Stimulated activated CD4-positive, alpha-beta T cell treated with anti-CD3 and anti-CD28 coated beads, TNF-alpha, amount 100 ng/mL, for 24 hours (primary cell): Measurements from ENCODE around the gene NET1.
"Not testable (repeated sequence)": the region's sequence is repeated elsewhere in the genome, so short reads cannot be mapped to it uniquely, and the experiment has no call there.

Experiments
- DNase-seq, 3 experiments: peaks; one replicate each; pipeline ENCODE4 v3.0.0-alpha.2; 2020; ENCODE audit warnings: low read depth in 3 of 3

Gene NET1

DNA sequence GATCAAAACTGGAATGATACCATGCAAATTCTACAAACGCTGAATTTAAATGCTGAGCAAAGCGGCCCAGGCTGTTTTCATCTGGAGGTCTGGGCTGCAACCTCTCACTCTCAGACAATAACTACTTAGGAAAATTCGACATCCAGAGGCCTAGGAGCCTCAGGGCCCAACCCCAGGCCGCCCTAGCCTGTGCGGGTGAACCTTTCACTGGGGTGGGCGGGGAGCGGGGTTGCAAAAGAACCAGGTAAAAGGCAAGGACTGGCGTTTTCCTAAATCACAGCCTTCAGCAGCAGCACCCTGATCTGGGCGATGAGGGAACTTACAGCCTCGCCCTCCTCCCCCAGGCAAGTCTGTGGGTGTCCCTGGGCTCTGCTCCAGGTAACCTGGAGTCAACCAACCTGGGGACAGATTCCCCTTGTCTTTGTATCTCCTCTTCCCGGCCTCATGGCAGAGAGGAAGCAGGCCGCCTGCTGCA lies 53.7 kb downstream of the NET1 start:
- no peak for DNase-seq

DNA sequence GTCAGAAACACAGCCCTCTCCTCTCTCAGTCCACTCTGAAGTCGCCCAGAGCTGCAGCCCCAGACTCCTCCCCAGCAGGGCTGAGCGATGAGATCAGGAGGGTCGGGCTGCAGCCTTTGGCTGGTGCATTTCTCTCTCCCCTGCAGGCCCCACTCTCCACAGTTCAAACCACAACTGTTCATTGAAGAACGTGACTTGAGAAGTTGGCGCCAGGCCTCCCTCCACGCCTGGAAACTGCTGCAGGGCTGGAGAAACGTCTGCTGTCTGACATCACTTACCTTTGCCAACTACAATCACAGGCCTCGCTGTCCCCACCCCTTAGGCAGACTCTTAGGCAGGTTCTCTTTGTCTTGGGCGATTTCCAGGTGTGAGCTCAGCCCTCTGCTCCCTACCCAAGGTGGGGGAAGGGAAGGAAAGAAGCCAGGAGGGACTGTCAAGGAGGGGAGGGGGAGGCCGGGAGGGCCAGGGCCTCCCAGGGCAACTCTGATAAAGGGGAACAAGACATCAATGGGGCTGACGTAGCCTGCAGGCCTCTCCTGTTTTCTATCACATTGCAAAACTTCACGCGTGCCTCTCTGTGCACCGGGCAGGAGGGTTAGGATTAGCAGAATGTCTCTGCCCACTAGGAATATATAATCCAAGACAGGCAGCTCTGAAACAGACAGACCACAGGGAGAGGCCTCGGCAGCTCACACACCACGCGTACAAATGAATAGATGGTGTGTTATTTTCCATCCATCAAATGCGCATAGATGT lies 54.3 kb downstream of the NET1 start:
- DNase-seq, result no peak

DNA sequence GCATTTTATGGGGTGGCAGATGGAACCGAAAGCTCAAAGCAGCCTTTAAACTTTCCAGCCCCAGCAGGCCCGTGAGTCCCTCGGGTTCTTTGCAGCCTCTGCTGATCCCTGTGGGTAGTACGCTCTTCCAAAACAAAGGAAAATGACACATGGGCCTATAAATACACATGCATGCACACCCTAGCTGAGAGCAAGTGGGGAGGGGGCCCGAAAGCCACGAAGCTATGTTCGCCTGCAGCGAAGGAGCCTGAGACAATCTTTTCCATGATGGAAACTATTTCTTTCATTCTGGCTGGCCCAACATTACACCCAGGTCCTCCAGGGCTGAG lies 54.8 kb downstream of the NET1 start:
- no peak for DNase-seq

DNA sequence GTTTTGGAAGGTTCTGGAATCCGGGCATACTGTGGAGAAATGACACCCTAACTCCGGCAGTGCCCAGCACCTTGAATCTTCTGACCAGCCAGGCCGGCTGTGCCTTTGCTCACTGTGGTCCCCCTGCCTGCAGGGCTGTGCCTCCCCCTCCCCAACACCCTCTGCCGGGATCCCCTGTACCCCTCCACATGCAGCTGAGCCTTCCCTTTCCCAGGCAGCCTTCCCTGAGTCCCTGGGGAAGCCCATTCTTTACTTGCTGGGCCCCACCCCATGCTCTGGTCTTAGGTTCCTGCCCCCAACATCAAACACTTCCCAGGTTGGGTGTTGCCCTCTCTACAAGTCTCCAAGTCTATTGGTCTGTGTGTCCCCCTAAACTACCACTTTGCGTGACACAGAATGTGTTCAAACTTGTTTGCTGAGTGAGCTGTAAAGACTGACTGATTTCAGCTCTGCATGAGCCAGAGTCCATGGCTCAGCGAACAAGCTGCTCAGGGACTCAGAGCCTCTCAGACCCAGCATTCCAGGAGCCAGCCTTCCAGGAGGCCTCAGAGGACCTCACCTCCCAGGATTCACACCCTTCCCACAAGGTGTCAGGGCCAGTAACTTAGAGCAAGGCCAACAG lies 55.4 kb downstream of the NET1 start:
- no peak for DNase-seq

DNA sequence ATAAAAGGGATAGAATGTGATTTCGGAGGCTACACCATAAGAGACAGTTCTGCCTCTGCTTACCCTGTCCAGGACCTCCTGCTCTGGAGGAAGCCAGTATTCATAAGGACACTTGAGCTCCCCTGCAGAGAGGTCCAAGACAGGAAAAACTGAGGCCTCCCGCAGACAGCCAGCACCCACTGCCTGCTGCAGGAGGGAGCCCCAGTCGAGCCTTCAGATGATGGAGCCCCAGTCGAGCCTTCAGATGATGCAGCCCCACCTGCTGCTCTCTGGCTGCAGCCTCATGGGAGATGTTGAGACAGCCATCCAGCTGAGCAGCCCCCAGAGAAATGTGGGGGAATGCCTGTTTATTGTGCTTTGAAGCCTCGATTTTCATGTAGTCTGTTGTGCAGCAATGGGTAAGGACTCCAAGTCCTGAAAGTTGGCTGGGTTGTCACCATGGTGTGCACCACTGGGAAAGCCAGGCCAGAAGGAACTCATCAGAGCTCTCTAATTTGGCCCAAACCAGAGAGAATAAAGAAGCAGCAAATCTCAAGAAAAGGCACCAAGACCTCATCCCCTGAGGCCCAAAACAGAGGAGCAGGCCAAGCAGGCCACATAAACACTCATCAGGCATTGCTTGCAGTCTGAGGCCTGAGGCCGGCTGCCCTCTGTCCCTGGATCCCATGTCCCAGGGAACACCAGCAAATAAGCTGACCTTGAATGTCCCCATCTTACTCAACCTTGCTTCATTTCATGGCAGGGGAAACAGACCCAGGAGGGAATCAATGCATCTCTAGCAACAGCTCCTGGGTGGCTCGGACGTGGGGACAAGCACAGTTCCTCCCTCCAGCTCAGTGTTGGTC lies 56.1 kb downstream of the NET1 start:
- no peak for DNase-seq

DNA sequence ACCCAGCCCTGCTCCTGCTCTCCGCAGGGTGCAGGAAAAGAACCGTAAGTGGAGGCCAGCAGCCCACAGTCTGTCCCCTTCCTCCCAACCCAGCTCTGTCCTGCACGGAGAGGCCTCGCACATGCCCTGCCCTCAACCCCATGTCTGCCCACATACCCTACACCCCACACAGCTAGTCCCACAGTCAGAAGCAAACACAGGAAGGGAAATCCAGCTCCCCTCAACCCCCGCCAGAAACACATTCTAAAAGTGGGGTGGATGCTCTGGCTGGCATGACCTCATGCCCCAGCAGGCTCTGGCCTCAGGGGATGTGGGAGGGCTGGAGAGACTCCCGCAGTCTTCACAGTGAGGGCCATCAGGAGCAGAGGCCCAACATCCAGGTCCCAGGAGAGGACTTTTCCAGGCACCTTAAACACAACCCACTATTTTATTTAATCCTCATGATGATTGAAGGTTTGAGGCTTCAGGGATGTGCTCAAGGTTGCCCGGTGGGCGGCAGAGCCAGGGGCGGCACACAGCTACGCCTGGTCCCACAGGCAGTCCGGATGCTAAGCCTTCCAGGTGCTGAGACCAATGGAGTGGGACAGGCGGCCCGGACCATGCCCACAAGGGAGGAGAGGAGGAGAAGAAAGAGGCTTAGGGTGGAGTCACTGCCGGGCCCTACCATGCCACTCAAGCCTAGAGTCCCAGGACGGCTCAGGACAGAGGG lies 57.1 kb downstream of the NET1 start:
- DNase-seq, result no peak

DNA sequence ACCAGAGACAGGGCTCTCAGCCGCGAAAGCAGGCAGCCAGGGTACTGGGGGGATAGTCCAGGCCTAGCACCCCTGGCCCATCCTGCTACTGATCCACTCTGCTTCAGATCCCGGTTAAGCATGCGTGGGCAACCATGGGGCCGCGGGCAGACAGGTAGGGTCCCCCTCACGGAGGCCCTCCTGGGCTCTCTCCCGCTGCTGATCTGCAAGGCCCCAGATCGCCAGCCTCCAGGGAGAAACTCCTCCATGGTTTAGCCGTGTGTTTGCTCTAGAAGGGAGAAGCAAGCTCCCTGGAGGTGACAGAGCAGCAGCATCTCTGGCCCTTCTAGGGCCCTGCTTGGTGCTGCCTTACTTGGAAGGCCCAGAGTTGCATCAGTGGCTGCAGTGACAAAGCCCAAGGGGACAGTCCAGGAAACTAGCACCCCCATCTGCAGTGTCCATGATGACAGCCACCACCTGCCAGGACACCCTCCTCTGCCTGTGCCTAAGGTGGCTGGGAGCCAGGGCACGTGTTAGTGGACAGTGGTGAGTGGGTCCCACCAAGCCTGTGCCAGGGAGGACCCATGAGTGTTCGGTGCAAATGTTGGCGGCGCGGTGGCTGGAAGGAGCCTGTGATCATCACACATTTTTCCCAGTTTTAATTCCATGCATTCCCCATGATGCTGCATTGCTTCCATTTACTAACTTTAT lies 57.9 kb downstream of the NET1 start:
- DNase-seq, result no peak

DNA sequence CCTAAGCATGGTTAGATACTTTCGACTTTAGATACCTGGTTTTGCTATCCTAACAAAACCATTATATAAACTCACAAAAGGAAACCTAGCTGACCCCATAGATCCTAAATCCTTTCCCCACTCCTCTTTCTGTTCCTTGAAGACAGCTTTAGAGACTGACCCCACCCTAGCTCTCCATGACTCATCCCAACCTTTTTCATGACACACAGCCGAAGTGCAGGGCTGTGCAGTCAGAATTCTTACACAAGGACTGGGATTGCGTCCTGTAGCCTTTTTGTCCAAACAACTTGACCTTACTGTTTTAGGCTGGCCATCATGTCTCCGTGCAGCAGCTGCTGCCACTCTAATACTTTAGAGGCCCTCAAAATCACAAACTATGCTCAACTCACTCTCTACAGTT lies 62.3 kb downstream of the NET1 start:
- DNase-seq, result not testable (repeated sequence)

DNA sequence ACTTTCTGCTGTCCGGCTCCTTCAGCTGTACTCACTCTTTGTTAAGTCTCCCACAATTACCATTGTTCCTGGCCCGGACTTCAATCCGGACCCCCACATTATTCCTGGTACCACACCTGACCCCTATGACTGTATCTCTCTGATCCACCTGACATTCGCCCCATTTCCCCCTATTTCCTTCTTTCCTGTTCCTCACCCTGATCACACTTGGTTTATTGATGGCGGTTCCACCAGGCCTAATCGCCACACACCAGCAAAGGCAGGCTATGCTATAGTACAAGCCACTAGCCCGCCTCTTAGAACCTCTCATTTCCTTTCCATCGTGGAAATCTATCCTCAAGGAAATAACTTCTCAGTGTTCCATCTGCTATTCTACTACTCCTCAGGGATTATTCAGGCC lies 62.7 kb downstream of the NET1 start:
- DNase-seq, result not testable (repeated sequence)

DNA sequence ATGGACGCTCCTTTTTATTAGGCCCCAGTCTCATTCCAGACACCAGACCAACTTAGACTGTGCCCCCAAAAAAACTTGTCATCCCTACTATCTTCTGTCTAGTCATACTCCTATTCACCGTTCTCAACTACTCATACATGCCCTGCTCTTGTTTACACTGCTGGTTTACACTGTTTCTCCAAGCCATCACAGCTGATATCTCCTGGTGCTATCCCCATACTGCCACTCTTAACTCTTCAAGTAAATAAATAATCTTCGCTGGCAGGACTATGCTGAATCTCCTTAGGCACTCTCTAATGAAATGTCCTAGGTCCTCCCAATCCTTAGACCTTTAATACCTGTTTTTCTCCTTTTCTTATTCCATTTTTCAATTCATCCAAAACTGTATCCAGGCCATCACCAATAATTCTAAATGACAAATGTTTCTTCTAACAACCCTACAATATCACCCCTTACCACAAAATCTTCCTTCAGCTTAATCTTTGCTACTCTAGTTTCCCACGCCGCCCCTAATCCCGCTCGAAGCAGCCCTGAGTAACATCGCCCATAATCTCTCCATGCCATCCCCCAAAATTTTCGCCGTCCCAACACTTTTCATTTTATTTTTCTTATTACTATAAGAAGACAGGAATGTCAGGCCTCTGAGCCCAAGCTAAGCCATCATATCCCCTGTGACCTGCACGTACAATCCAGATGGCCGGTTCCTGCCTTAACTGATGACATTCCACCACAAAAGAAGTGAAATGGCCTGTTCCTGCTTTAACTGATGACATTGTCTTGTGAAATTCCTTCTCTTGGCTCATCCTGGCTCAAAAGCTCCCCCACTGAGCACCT lies 63.8 kb downstream of the NET1 start:
- not testable (repeated sequence) for DNase-seq

DNA sequence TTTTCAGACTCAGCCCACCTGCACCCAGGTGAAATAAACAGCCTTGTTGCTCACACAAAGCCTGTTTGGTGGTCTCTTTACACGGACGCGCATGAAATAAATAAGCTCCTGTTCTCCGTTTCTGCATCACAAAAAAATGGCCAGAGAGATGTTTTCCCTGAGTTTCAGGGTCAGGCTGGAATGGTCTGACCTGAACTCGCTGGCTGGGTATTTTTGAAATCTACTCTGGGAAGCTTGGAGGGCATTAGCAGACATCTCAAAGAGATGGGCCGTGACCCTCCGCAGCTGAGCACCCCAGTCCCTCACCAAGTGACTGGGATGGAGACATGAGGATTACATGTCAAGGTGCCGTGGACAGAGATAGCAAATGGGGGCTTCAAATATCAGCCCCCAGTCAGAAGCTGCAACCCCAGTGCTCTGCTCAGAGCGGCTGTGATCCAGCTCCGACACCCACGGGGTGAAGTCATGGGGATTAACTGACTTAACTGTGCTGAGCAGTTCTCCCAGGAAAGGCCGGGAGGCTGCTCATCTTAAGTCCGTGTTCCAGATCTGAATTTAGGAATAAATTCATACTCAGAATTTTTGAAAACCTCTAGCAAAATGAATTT lies 64.7 kb downstream of the NET1 start:
- no peak for DNase-seq

DNA sequence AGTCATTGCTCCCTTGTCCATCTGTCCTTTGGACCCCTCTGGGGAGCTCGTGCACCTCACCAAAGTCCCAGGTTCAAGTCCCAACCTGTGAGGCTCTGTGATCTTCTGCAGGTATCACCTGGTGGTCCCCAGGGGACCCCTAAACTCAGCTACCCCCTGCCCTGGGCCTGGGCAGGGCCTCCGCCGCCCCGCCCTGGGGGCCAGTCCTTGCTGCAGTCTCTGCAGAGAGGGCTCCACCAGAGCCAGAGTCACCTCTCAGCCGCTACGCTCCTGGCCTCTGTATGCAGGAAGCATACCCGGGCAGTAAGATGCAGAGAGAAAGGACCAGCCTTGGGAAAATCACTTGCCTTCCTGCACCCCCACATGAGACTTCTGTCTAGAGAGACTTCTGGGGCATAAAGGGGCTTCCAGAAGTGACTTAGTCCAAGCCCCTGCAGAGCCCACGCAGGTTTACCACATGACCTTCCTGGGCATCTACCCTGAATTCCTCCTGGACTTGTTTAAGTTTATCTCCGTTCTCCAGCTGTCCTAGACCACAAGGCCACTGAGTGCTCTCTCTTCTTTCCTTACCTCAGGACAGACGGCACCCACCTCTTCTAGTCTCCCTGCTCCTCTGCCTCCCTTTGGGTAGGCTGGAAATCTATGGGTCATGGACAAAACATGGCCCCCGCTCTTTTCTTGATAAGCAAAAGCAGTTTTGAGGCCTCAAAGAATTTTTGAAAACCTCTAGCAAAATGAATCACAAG lies 65.8 kb downstream of the NET1 start:
- DNase-seq, result no peak

DNA sequence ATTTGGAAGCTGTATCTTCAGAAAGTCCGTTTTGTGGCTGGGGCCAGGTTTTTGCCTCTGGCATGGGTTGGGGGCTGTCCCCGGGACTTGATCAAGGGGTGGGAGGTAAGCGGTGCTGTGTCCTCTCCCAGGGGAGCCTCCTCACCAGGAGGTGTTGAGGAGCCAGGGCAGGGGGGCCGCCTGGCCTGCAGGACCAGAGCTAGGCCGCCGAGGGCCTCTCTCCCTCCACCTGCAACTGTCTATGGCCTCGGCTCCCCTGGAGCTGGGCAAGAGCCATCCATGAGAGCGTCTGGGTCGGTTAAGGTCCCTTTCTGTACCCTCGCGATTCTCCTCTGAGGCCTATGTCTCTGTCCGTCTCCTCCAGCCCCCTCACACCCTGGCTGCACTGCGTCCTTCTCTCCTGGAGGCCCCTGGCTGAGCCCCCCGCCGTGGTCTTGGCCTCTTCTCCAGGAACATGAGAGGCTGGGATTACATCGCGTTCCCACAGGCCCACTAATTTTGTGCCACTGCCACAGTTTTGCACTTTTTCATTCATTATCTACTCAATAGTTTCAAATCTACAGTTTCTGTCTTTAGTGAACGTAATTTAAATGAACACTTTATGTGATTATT lies 66.4 kb downstream of the NET1 start:
- DNase-seq, result no peak

DNA sequence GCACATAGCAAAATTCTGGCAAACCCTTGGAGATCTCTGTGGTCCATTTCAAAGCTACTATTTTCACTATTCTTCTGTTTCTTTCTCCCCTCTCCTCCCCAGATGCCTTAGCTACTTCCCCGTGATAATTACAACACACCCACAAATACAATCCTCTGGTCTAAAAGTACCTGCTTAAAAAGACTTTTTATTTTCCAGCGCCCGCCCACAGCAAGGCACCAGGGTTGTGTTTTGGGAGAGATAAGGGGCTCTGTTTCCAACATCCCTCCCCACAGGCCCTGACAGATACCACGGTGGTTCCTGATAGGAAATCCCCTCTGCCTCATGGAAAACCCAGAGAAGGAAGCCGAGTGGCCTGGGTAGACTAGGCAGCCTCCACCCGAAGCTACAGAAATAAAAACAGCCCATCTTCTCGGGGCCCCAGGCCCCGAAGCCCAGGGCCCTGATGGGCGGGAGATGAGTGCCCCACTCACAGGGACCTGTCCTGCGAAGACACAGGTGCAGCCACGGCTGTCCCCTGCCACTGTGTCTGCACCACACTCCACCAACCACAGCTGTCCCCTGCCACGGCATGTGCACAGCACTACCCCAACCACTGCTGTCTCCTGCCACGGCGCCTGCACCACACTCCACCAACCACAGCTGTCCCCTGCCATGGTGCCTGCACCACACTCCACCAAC lies 67.3 kb downstream of the NET1 start:
- DNase-seq, result no peak

DNA sequence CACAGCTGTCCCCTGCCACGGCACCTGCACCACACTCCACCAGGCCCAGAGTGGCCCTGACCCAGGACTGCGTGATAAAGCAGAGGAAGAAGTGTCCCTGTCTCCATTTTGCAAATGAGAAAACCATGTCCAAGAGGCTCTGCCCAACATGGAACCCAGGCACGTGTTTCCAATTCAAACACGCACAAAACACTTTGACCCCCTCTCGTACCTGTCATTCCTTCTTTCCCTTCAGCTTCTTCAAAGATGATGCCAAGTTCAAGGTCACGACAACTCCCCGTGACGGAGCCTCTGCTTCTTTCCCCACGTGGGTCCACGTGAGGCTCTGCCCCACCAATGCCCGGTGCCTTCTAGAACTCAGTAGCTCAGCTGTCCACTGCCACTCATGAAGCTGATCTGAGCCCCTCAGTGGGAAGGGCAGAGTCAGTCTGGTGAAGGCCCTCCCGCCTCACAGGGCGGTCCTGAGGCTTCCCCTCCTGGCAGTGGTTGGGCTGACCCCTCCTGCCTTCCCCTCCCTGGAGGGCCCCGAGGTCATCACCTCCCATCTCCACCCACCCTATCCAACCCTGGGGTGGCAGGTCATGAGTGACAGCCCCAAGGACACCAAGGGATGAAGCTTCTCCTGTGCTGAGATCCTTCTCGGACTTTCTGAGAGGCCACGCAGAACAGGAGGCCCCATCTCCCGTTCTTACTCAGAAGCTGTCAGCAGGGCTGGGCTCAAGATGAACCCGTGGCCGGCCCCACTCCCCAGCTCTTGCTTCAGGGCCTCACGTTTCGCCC lies 68.0 kb downstream of the NET1 start:
- no peak for DNase-seq

DNA sequence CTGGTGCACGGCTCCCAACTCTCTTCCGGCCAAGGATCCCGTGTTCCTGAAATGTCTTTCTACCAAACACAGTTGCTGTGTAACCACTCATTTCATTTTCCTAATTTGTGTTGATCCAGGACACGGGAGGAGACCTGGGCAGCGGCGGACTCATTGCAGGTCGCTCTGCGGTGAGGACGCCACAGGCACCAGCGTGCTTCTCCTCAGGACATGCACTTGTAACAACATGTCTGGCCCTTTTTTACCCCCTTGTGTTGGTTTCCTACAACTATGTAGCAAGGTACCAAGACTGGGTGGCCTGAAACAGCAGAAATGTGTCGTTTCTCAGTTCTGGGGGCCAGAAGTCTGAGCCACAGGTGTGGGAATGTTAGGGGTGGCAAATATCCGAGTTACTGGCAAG lies 68.8 kb downstream of the NET1 start:
- no peak for DNase-seq

DNA sequence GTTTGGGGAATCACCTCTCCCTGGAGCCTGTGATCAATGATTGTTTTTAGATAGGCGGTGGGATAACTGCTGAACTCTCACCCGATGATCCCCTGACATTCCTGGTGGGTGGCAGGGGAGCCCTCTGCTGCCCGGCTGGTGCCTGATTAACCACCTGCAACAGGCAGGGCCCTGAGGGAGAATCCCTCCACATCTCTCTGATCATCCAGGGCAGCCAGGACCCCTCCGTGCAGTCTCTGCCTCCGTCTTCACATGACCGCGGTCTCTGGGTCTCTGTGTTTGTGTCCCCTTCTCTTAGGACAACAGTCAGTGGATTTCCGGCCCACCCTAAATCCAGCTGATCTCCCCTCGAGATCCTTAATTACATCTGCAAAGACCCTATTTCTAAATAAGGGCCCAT lies 69.7 kb downstream of the NET1 start:
- DNase-seq, result no peak

DNA sequence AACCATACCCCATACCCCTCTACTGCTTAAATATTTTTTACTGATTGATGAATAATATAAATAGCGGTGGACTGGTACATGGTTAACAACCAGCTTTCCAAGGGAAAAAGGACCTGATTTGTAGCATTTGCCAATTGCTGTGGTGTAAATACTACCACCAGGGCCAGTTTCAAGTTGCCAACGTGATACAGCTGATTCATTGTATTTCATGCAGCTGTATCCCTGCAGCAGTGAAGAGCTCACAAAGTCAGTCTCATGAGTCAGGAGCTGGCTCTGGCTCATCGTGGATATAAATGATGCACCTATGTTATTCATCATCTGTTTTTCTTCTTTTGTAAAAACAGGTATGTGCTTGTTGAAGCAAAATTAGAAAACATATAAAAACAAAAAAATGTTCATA lies 71.8 kb downstream of the NET1 start:
- no peak for DNase-seq
